Fibroblast of gingiva (primary cell): ENCODE data around the gene METTL26.
A peak's percentile ranks its signal among the peaks of the same experiment; 100 is the strongest.

Experiments used
- DNase-seq: peaks from one replicate; pipeline ENCODE4 v3.0.0-alpha.2; 2011; ENCODE audit warnings: low read depth

Gene METTL26

GRCh38 chr16:658679-659571, 22.8 kb upstream of the METTL26 start:
- no peak for DNase-seq

- DNase-seq = no peak
Observed at GRCh38 chr16:657487-657886, 21.4 kb upstream of the METTL26 start.

- DNase-seq = no peak
Observed at GRCh38 chr16:654034-654433, 17.9 kb upstream of the METTL26 start.

GRCh38 chr16:652454-653305, 16.6 kb upstream of the METTL26 start:
- DNase-seq = no peak

- DNase-seq = no peak
Observed at GRCh38 chr16:651844-652243, 15.7 kb upstream of the METTL26 start.

- no peak for DNase-seq
Observed at GRCh38 chr16:649631-650030, 13.5 kb upstream of the METTL26 start.

GRCh38 chr16:648781-649589, 12.9 kb upstream of the METTL26 start, which contains the start of gene WDR90:
Gene WDR90 (plus strand): TSS chr16:649365. CDS start chr16:649417, 52 bp downstream.
- DNase-seq = peak; percentile 91

GRCh38 chr16:648071-648780, 12.1 kb upstream of the METTL26 start:
- DNase-seq = peak; percentile 34

GRCh38 chr16:647173-647902, 11.2 kb upstream of the METTL26 start:
- DNase-seq = no peak

- no peak for DNase-seq
Observed at GRCh38 chr16:646679-647172, 10.6 kb upstream of the METTL26 start.

- no peak for DNase-seq
Observed at GRCh38 chr16:645852-646678, 10.0 kb upstream of the METTL26 start.

- DNase-seq = no peak
Observed at GRCh38 chr16:644556-644955, 8.5 kb upstream of the METTL26 start.

GRCh38 chr16:643050-643368, 6.9 kb upstream of the METTL26 start:
- DNase-seq = no peak

GRCh38 chr16:642189-643049, 6.3 kb upstream of the METTL26 start:
- peak; percentile 15 for DNase-seq

- DNase-seq = peak; percentile 74
Observed at GRCh38 chr16:641326-642188, 5.5 kb upstream of the METTL26 start, which contains the start of gene MCRIP2. Gene MCRIP2 (plus strand): TSS chr16:641828. CDS start chr16:641992, 164 bp downstream.

GRCh38 chr16:640614-641013, 4.5 kb upstream of the METTL26 start:
- DNase-seq = no peak

GRCh38 chr16:638836-639235, 2.7 kb upstream of the METTL26 start:
- DNase-seq = no peak
